Smooth muscle cell (in vitro differentiated cells): ENCODE results near the gene SLC34A3. TPM values are rescaled to one million over a fixed set of nuclear protein-coding genes. Genes with fewer than 3 reads are reported as not detected.

Source experiments
- DNase-seq: peaks from one replicate; lab custom pipeline; 2025; ENCODE audit not compliant: unreplicated experiment; lab: John Stamatoyannopoulos, UW
- H2AFZ ChIP-seq: fragments of 200-600 bp; sonication (generic); 2 replicates; pipeline ENCODE4 v1.6.0; 2016; ENCODE audit warnings: antibody characterized with exemption, low read depth, mild to moderate bottlenecking
- H3F3A ChIP-seq: fragments of 200-600 bp; sonication (generic); 2 replicates; pipeline ENCODE4 v1.6.0; 2017; ENCODE audit warnings: antibody characterized with exemption, low read depth
- H3K27ac ChIP-seq: fragments of 200-600 bp; sonication (generic); 2 replicates; pipeline ENCODE4 v1.5.1; 2016; ENCODE audit warnings: low read depth, mild to moderate bottlenecking
- H3K27me3 ChIP-seq: fragments of 200-600 bp; sonication (generic); 2 replicates; pipeline ENCODE4 v1.6.1; 2016; ENCODE audit warnings: low read depth, mild to moderate bottlenecking
- H3K36me3 ChIP-seq: fragments of 200-600 bp; sonication (generic); 2 replicates; pipeline ENCODE4 v1.5.1; 2016; ENCODE audit warnings: low read depth
- H3K4me1 ChIP-seq: fragments of 200-600 bp; sonication (generic); 2 replicates; pipeline ENCODE4 v1.5.1; 2016; ENCODE audit warnings: low read depth
- H3K4me2 ChIP-seq: fragments of 200-600 bp; sonication (generic); 2 replicates; pipeline ENCODE4 v1.6.0; 2016; ENCODE audit warnings: mild to moderate bottlenecking
- H3K4me3 ChIP-seq: fragments of 200-600 bp; sonication (generic); 2 replicates; pipeline ENCODE4 v1.5.1; 2016; ENCODE audit warnings: mild to moderate bottlenecking
- H3K79me2 ChIP-seq: fragments of 200-600 bp; sonication (generic); 2 replicates; pipeline ENCODE4 v1.6.0; 2016; ENCODE audit warnings: low read depth, mild to moderate bottlenecking
- H3K9ac ChIP-seq: fragments of 200-600 bp; sonication (generic); 2 replicates; pipeline ENCODE4 v1.6.0; 2016; ENCODE audit warnings: low read depth
- H3K9me3 ChIP-seq: fragments of 200-600 bp; sonication (generic); replicated peaks from 2 replicates; pipeline ENCODE4 v1.5.1; 2016; ENCODE audit warnings: low read depth
- H4K20me1 ChIP-seq: fragments of 200-600 bp; sonication (generic); 2 replicates; pipeline ENCODE4 v1.6.0; 2016; ENCODE audit warnings: low read depth
- CTCF ChIP-seq: fragments of 200-600 bp; sonication (generic); IDR thresholded peaks from 2 replicates; pipeline ENCODE4 v1.5.1; 2017; ENCODE audit warnings: borderline replicate concordance, mild to moderate bottlenecking, antibody characterized with exemption; ENCODE audit not compliant: insufficient read depth, poor library complexity, severe bottlenecking
- WGBS: methylation state at CpG from one replicate; pipeline ENCODE4 v1.1.7; 2016; ENCODE audit warnings: low lambda C conversion rate; 5-methylcytosine and 5-hydroxymethylcytosine counted together
- polyA plus RNA-seq: library from polyadenylated mRNA; unstranded; fragments of >200 nt; fragmentation: Nextera tagmentation; extraction: Ambion mirVana; gene quantifications from 2 replicates; pipeline ENCODE4 v1.2.1, GENCODE V29; 2016
- total RNA-seq: library from RNA; depleted of rRNA; stranded (reverse); fragments of >200 nt; gene quantifications from 2 replicates; pipeline ENCODE4 v1.2.3, GENCODE V29; 2014

The SLC34A3 gene
- total and polyA plus RNA-seq, 2 experiments from 2014 or later, result not detected

GRCh38 chr9:137251490-137252268, 21.0 kb downstream of the SLC34A3 start:
- Histone ChIP-seq H2AFZ (no peak overlapping the region), H4K20me1 (peaks cover 9% of the 10 kb centered on the region), H3K36me3 (no peaks in the 10 kb centered on the region), H3F3A (no peaks in the 10 kb centered on the region), H3K4me1 (peaks cover 18% of the 10 kb centered on the region), H3K9ac (no peak overlapping the region), H3K9me3 (no peaks in the 10 kb centered on the region), H3K4me2 (no peak overlapping the region), H3K4me3 (no peak overlapping the region), H3K79me2 (peaks cover 14% of the 10 kb centered on the region), H3K27me3 (no peaks in the 10 kb centered on the region), H3K27ac (no peak overlapping the region)
- whole genome bisulfite sequencing, result 93% methylated on average over 16 of the region's 22 CpGs
- no peak for TF ChIP-seq CTCF
- no peak for DNase-seq

- H3K79me2 ChIP-seq, result peaks cover 20% of the 10 kb centered on the region
- no peaks in the 10 kb centered on the region for H3F3A ChIP-seq
- no peak for TF ChIP-seq CTCF
- 91% methylated on average over 31 of the region's 35 CpGs for WGBS
- DNase-seq, result no peak
- no peaks in the 10 kb centered on the region for H3K27me3 ChIP-seq
- H3K36me3 ChIP-seq, result no peaks in the 10 kb centered on the region
- H4K20me1 ChIP-seq, result peaks cover 10% of the 10 kb centered on the region
- no peak overlapping the region for H3K27ac ChIP-seq
- H3K4me2 ChIP-seq, result no peak overlapping the region
- no peak overlapping the region for H3K4me3 ChIP-seq
- H3K9me3 ChIP-seq, result no peaks in the 10 kb centered on the region
- peaks cover 18% of the 10 kb centered on the region for H3K4me1 ChIP-seq
- H3K9ac ChIP-seq, result no peak overlapping the region
- H2AFZ ChIP-seq, result no peak overlapping the region
Measured at GRCh38 chr9:137252555-137253506, 22.1 kb downstream of the SLC34A3 start.

GRCh38 chr9:137253717-137254623, 23.3 kb downstream of the SLC34A3 start:
- no peak for DNase-seq
- Histone ChIP-seq H3F3A (no peaks in the 10 kb centered on the region), H3K27ac (no peak overlapping the region), H3K79me2 (peaks cover 20% of the 10 kb centered on the region), H3K4me3 (peak overlapping the region; percentile 97), H3K27me3 (no peaks in the 10 kb centered on the region), H3K4me1 (peaks cover 18% of the 10 kb centered on the region), H3K9ac (peak overlapping the region; percentile 65), H2AFZ (peak overlapping the region; percentile 99), H4K20me1 (peaks cover 10% of the 10 kb centered on the region), H3K9me3 (no peaks in the 10 kb centered on the region), H3K36me3 (no peaks in the 10 kb centered on the region), H3K4me2 (peak overlapping the region; percentile 99)
- WGBS, result 61% methylated on average over 21 of the region's 21 CpGs
- no peak for TF ChIP-seq CTCF
